Measurements from ENCODE around the gene MTMR11. TPM values are rescaled to one million over a fixed set of nuclear protein-coding genes. Genes with fewer than 3 reads are reported as not detected.

MTMR11 gene
- total and polyA plus RNA-seq, 2 of the 13 experiments (the other 11 are each of a cell fraction or from before 2014, with no cell fraction given), result 0.49 to 2.8 TPM

DNA sequence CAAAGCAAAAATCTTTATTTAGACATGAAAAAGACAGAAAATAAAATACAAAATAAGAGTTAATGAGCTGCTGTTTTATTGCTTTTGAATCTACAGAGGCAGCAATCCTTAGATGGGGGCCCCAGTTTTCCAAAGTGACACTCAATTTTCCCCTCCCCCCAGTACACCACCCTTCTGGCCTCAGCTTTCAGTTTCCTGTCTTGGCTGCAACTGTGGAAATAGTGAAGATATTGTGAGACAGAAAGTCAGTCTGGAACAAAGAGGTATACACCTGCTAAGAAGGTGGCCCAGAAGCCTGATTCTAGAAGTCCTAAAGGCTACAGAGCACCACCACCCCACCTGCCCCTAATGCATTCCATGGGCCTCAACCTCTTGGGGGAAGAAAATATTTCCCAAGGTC lies 1.1 kb upstream of the MTMR11 start (continued):
- no peak for TF ChIP-seq ZNF446 (CRISPR knock-in tag; IDR thresholded peaks at IDR 0.05)

DNA sequence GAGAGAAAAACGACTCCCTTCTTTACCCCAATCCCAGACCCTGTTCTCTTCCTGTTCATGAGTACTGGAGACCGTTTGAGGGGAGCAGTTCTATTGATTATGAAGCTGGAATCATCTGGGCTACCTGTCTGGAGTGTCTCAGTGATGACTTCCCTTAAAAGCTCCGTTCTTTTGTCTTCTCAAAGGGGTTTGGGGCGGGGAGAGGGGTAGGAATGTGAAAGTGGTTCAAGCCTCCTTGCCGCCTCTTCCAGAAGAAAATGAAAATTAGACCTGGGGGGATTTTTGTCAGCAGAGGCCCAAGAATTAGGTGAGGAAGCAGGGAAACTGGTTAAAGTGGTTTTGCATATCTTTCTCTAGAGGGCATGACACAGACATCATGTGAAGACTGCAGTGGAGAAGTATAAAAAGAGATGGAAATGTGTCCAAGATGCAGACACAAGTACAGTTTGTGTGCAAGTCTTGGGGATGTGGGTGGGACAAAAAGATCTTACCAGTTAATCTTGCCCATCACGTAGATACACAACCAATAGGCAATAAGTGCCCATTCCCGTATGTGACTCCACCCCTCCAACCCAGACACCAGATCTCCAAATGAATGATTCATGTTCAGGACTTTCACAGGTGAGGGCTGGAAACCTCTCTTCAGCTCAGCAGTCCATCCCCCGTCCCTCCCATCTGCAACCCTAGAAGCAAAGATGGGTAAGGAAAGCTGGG lies 470 bp upstream of the MTMR11 start:
- POLR2A ChIA-PET, result interaction anchor here (0.7 to 6.0 kb wide), 3 partner anchors 9 to 50 kb away, joined by 3 to 74 read pairs (median 5); a partner anchor contains a TSS
- CTCF ChIA-PET (ENCODE audit: low intra/inter-chr PET ratio, low total read pairs), result no interaction called here
- DNase-seq (ENCODE audit: low spot score) (peak; percentile 41), FAIRE-seq (no peak), ATAC-seq (0 out of 3 replicates have a peak, but pooled peaks have one; percentile 4)
- H3K27ac ChIP-seq (ENCODE audit: extremely low read length, insufficient read depth, low read length), result no peak overlapping the region
- no peaks in the 10 kb centered on the region for H4K20me1 ChIP-seq (ENCODE audit: insufficient read depth, low read length)
- peak; percentile 29 for TF ChIP-seq FOSL2 (CRISPR knock-in tag; IDR thresholded peaks at IDR 0.05)
- TF ChIP-seq DNMT3B (CRISPR knock-in tag; conservative IDR thresholded peaks at IDR 0.05), result no peak
- TF ChIP-seq, protein P1, sequence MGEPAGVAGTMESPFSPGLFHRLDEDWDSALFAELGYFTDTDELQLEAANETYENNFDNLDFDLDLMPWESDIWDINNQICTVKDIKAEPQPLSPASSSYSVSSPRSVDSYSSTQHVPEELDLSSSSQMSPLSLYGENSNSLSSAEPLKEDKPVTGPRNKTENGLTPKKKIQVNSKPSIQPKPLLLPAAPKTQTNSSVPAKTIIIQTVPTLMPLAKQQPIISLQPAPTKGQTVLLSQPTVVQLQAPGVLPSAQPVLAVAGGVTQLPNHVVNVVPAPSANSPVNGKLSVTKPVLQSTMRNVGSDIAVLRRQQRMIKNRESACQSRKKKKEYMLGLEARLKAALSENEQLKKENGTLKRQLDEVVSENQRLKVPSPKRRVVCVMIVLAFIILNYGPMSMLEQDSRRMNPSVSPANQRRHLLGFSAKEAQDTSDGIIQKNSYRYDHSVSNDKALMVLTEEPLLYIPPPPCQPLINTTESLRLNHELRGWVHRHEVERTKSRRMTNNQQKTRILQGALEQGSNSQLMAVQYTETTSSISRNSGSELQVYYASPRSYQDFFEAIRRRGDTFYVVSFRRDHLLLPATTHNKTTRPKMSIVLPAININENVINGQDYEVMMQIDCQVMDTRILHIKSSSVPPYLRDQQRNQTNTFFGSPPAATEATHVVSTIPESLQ (CRISPR knock-in tag; conservative IDR thresholded peaks at IDR 0.05), result no peak
- H3K4me1 ChIP-seq (ENCODE audit: insufficient read depth, low read length), result peaks cover 54% of the 10 kb centered on the region
- H3K79me2 ChIP-seq (ENCODE audit: insufficient read depth, low read length), result no peaks in the 10 kb centered on the region
- peak overlapping the region; percentile 91 for H3K4me2 ChIP-seq (ENCODE audit: low read depth, low read length)
- peak overlapping the region; percentile 37 to 59 (median 49); a peak in 3 of 6 replicates for H3K4me3 ChIP-seq (replicated peaks in 1 of 3; ENCODE audit: insufficient read depth in 1 of 3, low read depth in 2 of 3, low read length in 3 of 3)
- no peaks in the 10 kb centered on the region for H3K27me3 ChIP-seq (ENCODE audit: control insufficient read depth in 1 of 2, insufficient read depth in 2 of 2, low read length in 2 of 2)
- H2AFZ ChIP-seq (ENCODE audit: low read length), result no peak overlapping the region
- intact Hi-C loops (cut with micrococcal nuclease; ENCODE audit: unreplicated experiment), result no loop called here
- H3K9ac ChIP-seq (ENCODE audit: insufficient read depth, low read depth, low read length), result no peak overlapping the region
- H3K9me3 ChIP-seq (ENCODE audit: low read length), result no peaks in the 10 kb centered on the region
- no TSS peak for BruUV-seq (replicated peaks)
- in situ Hi-C loops (cut with HindIII; ENCODE audit: extremely low pct_ligation_motif_present, low pct_unique_long_range_greater_than_20kb), result no loop called here
- WGBS (ENCODE audit: low lambda C conversion rate), result 4% methylated on average over 8 of the region's 8 CpGs
- H3K36me3 ChIP-seq (replicated peaks in 1 of 2; ENCODE audit: control insufficient read depth in 1 of 2, insufficient read depth in 2 of 2, low read length in 2 of 2), result no peaks in the 10 kb centered on the region
